ENCODE data around the gene CHN1. TPM values are rescaled to one million over a fixed set of nuclear protein-coding genes. Genes with fewer than 3 reads are reported as not detected.

Gene CHN1
- total RNA-seq, 1 donor from 2014 or later: 16.8 TPM

DNA sequence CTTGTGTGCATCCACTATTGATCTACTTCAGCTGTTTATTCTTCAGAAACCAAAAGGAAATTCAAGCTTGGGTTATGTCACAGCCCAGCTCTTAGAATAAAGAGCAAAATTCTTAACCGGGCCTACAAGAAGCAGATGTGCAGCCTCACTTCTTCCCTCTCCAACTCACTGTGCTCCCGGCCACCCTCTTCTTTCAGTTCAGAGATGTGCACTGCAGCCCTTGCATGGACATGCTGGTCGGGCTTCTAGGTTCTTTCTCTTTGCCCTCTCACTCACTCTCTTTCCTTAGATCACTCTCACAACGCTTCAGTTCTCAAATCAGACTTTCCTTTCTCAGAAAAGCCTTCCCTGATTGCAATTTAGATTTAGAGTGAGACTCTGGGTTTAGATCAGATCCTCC, 104.1 kb downstream of the CHN1 start:
- Histone ChIP-seq H3K27me3 (ENCODE audit: low read depth) (no peaks in the 10 kb centered on the region), H3K36me3 (no peaks in the 10 kb centered on the region), H3K4me1 (no peaks in the 10 kb centered on the region), H3K9me3 (no peaks in the 10 kb centered on the region), H3K27ac (peak overlapping the region; percentile 19), H3K4me3 (no peak overlapping the region)
- DNase-seq (no peak), ATAC-seq (no peak)
- TF ChIP-seq, protein P1, sequence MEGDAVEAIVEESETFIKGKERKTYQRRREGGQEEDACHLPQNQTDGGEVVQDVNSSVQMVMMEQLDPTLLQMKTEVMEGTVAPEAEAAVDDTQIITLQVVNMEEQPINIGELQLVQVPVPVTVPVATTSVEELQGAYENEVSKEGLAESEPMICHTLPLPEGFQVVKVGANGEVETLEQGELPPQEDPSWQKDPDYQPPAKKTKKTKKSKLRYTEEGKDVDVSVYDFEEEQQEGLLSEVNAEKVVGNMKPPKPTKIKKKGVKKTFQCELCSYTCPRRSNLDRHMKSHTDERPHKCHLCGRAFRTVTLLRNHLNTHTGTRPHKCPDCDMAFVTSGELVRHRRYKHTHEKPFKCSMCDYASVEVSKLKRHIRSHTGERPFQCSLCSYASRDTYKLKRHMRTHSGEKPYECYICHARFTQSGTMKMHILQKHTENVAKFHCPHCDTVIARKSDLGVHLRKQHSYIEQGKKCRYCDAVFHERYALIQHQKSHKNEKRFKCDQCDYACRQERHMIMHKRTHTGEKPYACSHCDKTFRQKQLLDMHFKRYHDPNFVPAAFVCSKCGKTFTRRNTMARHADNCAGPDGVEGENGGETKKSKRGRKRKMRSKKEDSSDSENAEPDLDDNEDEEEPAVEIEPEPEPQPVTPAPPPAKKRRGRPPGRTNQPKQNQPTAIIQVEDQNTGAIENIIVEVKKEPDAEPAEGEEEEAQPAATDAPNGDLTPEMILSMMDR (IDR thresholded peaks at IDR 0.05): no peak
- intact Hi-C loops (cut with DNase I): no loop called here

DNA sequence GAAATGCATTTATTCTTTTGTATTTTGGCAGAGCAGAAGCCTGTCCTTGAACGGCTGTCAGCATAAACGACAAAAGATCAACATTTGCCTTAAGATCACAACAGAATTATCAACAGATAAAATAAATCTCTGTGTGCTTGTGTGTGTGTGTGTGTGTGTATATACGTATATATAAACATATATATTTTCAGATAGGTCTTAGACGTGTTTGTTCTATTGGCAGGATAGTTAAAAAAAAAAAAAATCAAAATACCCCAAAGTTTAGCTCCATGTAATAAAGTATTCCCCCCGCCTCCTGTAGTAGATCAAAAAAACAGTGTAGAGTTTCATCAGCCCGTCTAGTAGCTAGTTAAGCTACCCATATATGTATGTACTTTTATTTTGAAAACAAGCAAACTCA, 107.9 kb downstream of the CHN1 start:
- no peaks in the 10 kb centered on the region for H3K4me1 ChIP-seq
- intact Hi-C loops (cut with DNase I): no loop called here
- H3K27ac ChIP-seq: no peak overlapping the region
- H3K4me3 ChIP-seq: no peak overlapping the region
- TF ChIP-seq, protein P1 (IDR thresholded peaks at IDR 0.05): no peak
- no peaks in the 10 kb centered on the region for H3K36me3 ChIP-seq
- DNase-seq (no peak), ATAC-seq (no peak)
- H3K27me3 ChIP-seq (ENCODE audit: low read depth): no peaks in the 10 kb centered on the region
- H3K9me3 ChIP-seq: no peaks in the 10 kb centered on the region

DNA sequence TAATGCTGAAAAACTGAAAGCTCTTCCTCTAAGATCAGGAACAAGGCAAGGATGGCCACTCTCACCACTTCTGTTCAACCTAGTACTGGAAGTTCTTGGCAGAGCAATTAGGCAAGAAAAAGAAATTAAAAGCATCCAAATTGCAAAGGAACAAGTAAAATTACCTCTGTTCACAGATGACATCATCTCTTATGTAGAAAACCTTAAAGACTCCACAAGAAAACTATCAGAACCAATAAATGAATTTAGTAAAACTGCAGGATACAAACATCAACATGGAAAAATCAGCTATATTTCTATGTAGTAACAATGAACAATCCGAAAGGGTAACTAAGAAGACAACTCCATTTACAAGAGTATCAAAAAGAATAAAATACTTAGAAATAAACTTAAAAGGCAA, 112.2 kb downstream of the CHN1 start:
- H3K27me3 ChIP-seq (ENCODE audit: low read depth): no peaks in the 10 kb centered on the region
- TF ChIP-seq, protein P1 (IDR thresholded peaks at IDR 0.05): no peak
- H3K4me1 ChIP-seq: no peaks in the 10 kb centered on the region
- no peaks in the 10 kb centered on the region for H3K9me3 ChIP-seq
- DNase-seq: no peak
- H3K4me3 ChIP-seq: no peak overlapping the region
- intact Hi-C loops (cut with DNase I): no loop called here
- no peaks in the 10 kb centered on the region for H3K36me3 ChIP-seq
- ATAC-seq: no peak
- no peak overlapping the region for H3K27ac ChIP-seq

DNA sequence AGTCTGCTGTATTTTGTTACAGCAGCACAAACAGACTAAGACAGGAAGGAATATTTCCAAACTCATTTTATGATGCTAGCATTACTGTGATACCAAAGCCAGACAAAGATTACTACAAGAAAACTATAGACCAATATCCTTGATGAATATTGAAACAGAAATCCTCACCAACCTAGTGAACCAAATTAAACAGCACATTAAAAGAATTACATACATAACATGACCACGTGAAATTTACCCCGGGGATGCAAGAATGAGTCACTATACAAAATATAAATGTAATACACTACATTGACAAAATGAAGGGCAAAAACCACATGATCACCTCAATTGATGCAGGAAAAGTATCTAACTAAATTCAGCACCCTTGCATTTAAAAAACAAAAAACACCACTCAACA, 112.6 kb downstream of the CHN1 start:
- no peak for ATAC-seq
- intact Hi-C loops (cut with DNase I): no loop called here
- no peak for DNase-seq
- no peak overlapping the region for H3K27ac ChIP-seq
- no peaks in the 10 kb centered on the region for H3K27me3 ChIP-seq (ENCODE audit: low read depth)
- TF ChIP-seq, protein P1 (IDR thresholded peaks at IDR 0.05): no peak
- no peaks in the 10 kb centered on the region for H3K4me1 ChIP-seq
- no peaks in the 10 kb centered on the region for H3K9me3 ChIP-seq
- no peak overlapping the region for H3K4me3 ChIP-seq
- H3K36me3 ChIP-seq: no peaks in the 10 kb centered on the region

DNA sequence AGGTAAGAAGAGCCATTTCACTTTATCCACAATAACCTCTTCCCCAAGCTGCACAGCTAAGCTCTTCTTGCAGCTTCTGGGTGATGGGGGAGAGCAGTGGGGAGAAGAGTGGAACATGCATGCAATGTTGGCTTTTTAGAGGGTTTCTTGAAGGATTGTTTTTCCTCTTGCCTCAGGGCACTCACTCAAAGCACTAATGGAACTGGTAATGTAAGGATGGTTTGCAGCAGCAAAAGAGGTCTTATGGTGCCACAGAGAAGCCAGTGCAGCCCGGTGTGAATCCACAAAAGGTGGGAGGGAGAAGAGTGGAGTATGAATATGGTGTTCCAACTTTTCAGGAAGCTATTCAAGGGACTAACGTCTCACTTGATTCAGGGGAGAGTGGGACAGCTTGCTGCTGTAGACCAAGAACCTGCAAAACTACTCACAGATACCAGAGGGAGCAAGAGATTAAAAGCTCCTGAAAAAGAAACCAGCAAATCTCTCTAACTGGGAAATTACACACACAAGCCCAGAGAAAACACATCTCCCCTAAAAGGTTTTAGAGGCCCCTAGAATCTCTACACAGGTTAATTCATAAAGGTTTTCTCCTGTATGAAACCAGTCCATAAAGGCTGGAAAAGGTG, 116.4 kb downstream of the CHN1 start:
- no peak for DNase-seq
- Histone ChIP-seq H3K4me1 (no peaks in the 10 kb centered on the region), H3K4me3 (no peak overlapping the region), H3K27me3 (ENCODE audit: low read depth) (no peaks in the 10 kb centered on the region), H3K9me3 (no peaks in the 10 kb centered on the region), H3K36me3 (no peaks in the 10 kb centered on the region), H3K27ac (no peak overlapping the region)
- intact Hi-C loops (cut with DNase I): no loop called here
- TF ChIP-seq, protein P1 (IDR thresholded peaks at IDR 0.05): no peak
- ATAC-seq: no peak
